Measurements from ENCODE around the gene FAM180B. TPM values are rescaled to one million over a fixed set of nuclear protein-coding genes. Genes with fewer than 3 reads are reported as not detected.

FAM180B gene
- total RNA-seq, 1 experiment from 2014 or later, result not detected

GRCh38 chr11:47564933-47565339 lies 21.5 kb upstream of the FAM180B start:
- Histone ChIP-seq H3K9ac (ENCODE audit: low read length) (peak overlapping the region; percentile 99), H3K9me2 (ENCODE audit: insufficient read depth) (no peaks in the 10 kb centered on the region), H3K27ac (ENCODE audit: low read depth, low read length) (peak overlapping the region; percentile 70), H4K20me1 (ENCODE audit: insufficient read depth) (no peaks in the 10 kb centered on the region), H3K4me1 (ENCODE audit: control insufficient read depth in 1 of 2, insufficient read depth in 2 of 2, low read length in 2 of 2) (peaks cover 6 to 22% of the 10 kb centered on the region in 2 experiments), H2AFZ (ENCODE audit: low read depth, low read length, poor library complexity, severe bottlenecking) (no peak overlapping the region), H3K79me2 (ENCODE audit: insufficient read depth, low read length) (peaks cover 45% of the 10 kb centered on the region), H3K4me2 (ENCODE audit: low read length) (peak overlapping the region; percentile 89), H3K9me3 (ENCODE audit: control insufficient read depth in 1 of 2, insufficient read depth in 1 of 2, low read depth in 1 of 2, low read length in 2 of 2) (no peaks in the 10 kb centered on the region), H3K27me3 (ENCODE audit: insufficient read depth, low read length) (no peaks in the 10 kb centered on the region), H3K36me3 (ENCODE audit: control insufficient read depth in 1 of 2, insufficient read depth in 2 of 2, low read length in 2 of 2) (peaks cover 0 to 13% of the 10 kb centered on the region in 2 experiments; a peak in 2 of 4 replicates), H3K4me3 (replicated peaks in 1 of 2; ENCODE audit: low read depth in 1 of 2, low read length in 2 of 2) (peak overlapping the region; percentile 91 to 92)
- TF ChIP-seq EGR1 (IDR thresholded peaks at IDR 0.05; ENCODE audit: low read depth) (no peak), EZH2 (IDR thresholded peaks at IDR 0.05) (no peak), SIN3A (IDR thresholded peaks at IDR 0.05; ENCODE audit: low read depth) (no peak), SP1 (IDR thresholded peaks at IDR 0.05; ENCODE audit: low read depth) (no peak), SRF (IDR thresholded peaks at IDR 0.05; ENCODE audit: low read depth) (no peak), CEBPB (IDR thresholded peaks at IDR 0.05; ENCODE audit: low read depth) (no peak), JUND (IDR thresholded peaks at IDR 0.05) (no peak), MAX (IDR thresholded peaks at IDR 0.05) (no peak), ZFX (IDR thresholded peaks at IDR 0.05) (no peak), ELF1 (IDR thresholded peaks at IDR 0.05; ENCODE audit: borderline replicate concordance, low read depth) (no peak), POLR2A (IDR thresholded peaks at IDR 0.05; ENCODE audit: borderline replicate concordance, extremely low read depth, insufficient read depth, insufficient read length) (no peak), EZH2phosphoT487 (IDR thresholded peaks at IDR 0.05; ENCODE audit: borderline replicate concordance) (no peak), ZNF274 (IDR thresholded peaks at IDR 0.05; ENCODE audit: low read depth, low read length) (no peak), ZBTB33 (IDR thresholded peaks at IDR 0.05; ENCODE audit: extremely low read depth, insufficient replicate concordance, low read length) (no peak)
- TF ChIP-seq, protein P1, sequence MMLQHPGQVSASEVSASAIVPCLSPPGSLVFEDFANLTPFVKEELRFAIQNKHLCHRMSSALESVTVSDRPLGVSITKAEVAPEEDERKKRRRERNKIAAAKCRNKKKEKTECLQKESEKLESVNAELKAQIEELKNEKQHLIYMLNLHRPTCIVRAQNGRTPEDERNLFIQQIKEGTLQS (IDR thresholded peaks at IDR 0.05), result no peak
- TF ChIP-seq, protein P2, sequence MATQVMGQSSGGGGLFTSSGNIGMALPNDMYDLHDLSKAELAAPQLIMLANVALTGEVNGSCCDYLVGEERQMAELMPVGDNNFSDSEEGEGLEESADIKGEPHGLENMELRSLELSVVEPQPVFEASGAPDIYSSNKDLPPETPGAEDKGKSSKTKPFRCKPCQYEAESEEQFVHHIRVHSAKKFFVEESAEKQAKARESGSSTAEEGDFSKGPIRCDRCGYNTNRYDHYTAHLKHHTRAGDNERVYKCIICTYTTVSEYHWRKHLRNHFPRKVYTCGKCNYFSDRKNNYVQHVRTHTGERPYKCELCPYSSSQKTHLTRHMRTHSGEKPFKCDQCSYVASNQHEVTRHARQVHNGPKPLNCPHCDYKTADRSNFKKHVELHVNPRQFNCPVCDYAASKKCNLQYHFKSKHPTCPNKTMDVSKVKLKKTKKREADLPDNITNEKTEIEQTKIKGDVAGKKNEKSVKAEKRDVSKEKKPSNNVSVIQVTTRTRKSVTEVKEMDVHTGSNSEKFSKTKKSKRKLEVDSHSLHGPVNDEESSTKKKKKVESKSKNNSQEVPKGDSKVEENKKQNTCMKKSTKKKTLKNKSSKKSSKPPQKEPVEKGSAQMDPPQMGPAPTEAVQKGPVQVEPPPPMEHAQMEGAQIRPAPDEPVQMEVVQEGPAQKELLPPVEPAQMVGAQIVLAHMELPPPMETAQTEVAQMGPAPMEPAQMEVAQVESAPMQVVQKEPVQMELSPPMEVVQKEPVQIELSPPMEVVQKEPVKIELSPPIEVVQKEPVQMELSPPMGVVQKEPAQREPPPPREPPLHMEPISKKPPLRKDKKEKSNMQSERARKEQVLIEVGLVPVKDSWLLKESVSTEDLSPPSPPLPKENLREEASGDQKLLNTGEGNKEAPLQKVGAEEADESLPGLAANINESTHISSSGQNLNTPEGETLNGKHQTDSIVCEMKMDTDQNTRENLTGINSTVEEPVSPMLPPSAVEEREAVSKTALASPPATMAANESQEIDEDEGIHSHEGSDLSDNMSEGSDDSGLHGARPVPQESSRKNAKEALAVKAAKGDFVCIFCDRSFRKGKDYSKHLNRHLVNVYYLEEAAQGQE (IDR thresholded peaks at IDR 0.05; ENCODE audit: low read depth), result no peak
- ChIA-PET RAD21 (ENCODE audit: low non-redundant PET in 1 of 2, low total read pairs in 2 of 2, uncharacterized antibody in 2 of 2, unreplicated experiment in 2 of 2) (interaction anchor here in 1 of 2 experiments (0.6 kb wide), 1 partner anchor 15 kb away, joined by 3 read pairs; no protein-coding TSS in a partner anchor), CTCF (interaction anchor here (0.5 to 1.9 kb wide), 2 partner anchors 12 to 84 kb away, joined by 3 to 9 read pairs; partner anchors contain the start of gene CELF1), POLR2A (interaction anchor here (1.0 to 1.7 kb wide), 2 partner anchors 14 kb away, joined by 3 to 5 read pairs; partner anchors contain the start of genes KBTBD4 and NDUFS3)
- DNase-seq (ENCODE audit: low read depth, low spot score), result no peak
- peak; percentile 15; the same call in 1 of the 2 replicates for ATAC-seq
- BruUV-seq (replicated peaks), result TSS peak; percentile 70
- intact Hi-C loops (cut with micrococcal nuclease), result no loop called here
